A204.1 (cell line): ENCODE results near the gene ZNF81.
A peak's percentile ranks its signal among the peaks of the same experiment; 100 is the strongest.
"Not testable (repeated sequence)": the region's sequence is repeated elsewhere in the genome, so short reads cannot be mapped to it uniquely, and the experiment has no call there.

Experiments
- FAIRE-seq: peaks from 2 replicates; lab custom pipeline; 2012; peaks lifted over from hg19 to GRCh38; lab: Jason Lieb, UNC

The ZNF81 gene

DNA sequence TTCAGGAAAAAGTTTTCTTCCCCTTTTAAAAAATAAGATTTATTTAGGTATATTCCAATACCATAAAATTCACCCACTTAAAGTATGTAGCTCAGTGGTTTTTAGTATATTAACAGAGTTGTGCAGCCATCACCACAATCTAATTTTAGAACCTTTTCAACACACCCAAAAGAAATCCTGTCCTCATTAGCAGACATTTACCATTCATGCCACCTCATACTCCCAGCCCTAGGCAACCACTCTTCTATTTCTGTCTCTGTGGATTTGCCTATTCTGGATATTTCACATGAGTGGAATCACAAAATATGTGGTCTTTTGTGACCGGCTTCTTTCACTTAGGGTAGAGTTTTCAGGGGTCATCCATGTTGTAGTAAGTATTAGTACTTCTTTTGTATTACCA lies 7.4 kb downstream of the ZNF81 start:
- no peak for FAIRE-seq

DNA sequence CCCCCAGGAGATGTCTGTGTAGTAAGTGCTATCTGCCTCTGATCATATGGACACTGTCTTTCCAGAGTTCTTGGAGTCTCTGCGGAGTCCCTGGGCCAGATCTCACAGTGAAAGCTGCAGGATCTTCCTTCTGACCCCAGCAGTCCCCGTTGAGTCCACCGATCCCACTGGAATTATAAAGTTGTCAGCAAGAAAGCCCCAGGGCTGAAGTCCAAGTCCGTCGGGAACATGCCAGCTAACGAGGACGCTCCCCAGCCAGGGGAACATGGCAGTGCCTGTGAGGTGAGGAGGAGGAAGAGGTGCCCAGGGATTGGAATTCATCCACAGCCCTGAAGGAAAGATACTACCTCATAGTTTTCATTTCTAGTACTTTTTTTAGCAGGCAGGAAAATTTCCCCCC lies 9.3 kb downstream of the ZNF81 start:
- FAIRE-seq: no peak

DNA sequence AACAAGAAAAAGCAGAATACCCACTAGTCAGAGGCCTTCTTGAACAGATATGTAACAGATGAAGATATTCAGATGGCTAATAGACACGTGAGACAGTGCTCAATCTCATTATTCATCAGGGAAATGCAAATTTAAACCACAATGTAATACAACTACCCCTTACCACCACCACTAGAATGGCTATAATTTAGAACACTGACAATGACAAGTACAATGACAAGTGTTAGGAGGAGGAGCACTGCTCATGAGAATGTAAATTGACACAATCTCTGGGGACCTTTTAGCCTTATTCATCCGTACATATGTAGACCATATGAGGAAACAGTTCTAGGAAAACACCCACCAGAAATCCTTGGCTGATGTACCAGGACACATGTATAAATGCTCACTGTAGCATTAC lies 13.1 kb downstream of the ZNF81 start:
- FAIRE-seq: no peak

DNA sequence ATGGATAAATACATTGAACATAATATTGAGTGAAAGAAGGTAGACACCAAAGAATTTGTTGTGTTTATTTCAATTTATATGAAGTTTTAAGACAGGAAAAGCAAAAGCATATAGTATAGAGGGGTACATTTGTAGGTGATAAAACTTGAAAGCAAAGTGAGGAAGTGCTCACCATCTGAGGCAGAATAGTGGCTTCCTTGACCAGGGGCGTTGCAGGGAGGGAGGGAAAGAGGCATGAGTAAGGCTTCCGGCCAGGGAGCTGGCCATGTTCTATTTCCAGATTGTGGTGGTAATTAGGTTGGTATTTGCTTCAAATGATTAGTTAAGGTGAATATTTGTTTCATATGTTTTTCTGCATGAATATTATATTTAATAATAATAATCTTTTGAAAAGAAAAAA lies 13.7 kb downstream of the ZNF81 start:
- FAIRE-seq: not testable (repeated sequence)

DNA sequence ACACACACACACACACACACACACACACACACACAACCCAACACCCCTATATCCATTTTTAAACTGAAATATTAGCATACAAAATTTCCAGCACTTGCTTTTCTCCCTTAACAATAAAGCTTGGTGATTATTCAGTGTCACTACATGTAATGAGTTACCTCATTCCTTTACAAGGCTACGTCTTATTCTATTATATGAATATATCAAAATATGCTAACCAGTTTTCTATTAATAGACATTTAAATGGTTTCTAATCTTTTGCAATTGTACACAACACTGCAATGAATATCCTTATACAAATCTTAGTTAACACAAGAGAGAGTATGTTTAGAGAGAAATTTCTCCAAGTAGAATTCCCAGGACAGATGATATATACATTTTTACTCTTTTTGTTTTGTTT lies 14.2 kb downstream of the ZNF81 start:
- no peak for FAIRE-seq

DNA sequence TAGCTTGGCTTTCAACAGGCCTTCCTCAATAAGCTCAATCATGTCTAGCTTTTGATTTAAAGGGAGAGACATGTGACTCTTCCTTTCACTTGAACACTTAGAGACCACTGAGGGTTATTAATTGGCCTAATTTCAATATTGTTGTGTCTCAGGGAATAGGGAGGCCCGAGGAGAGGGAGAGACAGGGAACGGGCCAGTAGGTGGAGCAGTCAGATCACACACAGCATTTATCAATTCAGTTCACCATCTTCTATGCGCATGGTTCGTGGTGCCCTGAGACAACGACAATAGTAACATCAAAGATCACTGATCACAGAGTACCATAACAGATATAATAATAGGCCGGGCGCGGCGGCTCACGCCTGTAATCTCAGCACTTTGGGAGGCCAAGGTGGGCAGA lies 17.8 kb downstream of the ZNF81 start:
- FAIRE-seq: no peak

DNA sequence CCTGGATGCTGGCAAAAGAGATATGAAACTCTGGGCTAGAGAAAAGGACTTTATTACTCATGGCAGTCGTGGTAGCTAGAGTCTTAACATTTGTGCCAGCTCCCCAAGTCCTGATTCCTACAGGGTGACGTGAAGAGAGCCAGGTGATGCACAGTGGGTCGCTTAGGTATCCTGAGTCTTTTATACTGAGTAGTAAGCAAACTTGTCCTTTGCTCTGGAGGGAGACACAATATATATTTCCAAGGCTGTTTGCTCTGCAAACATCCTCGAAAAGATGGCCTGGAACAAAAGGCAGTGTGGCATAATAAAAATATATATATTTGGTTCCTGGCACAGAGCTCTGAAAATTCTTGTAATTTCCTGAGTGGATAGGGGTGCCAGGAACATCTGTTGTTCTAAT lies 23.0 kb downstream of the ZNF81 start:
- FAIRE-seq: no peak

DNA sequence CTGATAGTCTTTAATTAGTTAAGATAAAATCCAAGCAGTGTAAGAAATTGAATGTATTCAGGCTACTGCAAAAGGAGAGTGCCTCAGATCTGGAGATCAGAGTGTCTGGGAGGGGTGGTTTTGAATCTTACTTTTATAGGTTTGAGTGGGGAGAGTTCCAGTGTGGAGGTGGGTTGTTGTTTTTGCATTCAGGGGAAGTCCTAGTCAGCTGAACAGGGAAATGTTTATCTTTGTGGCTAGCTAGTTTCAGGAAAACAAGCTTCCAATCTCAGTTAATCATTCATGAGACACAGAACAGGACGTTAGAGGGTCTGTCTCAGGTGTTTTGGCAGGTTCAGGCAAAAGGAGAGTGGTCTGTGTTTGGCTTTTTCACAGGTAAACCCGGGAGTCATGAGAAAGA lies 26.0 kb downstream of the ZNF81 start:
- no peak for FAIRE-seq

DNA sequence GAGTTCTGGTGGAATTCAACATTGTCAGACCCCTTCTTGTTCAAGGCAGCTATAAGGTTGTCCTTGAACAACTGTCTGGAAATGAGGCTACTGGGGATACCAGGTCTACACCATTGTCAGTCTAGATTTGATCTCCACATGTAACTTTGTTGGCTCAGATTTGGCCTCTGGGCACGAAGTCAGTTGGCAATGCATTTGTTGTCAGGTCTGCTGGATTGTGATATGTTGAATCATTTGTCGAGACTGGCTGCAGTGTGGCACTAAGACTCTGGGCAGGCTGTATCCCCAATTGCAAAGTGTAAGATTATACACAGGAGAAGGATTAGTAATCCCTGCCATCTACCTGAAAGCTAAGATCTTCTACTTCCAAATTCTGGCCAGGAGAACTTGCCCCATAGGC lies 26.5 kb downstream of the ZNF81 start:
- no peak for FAIRE-seq

DNA sequence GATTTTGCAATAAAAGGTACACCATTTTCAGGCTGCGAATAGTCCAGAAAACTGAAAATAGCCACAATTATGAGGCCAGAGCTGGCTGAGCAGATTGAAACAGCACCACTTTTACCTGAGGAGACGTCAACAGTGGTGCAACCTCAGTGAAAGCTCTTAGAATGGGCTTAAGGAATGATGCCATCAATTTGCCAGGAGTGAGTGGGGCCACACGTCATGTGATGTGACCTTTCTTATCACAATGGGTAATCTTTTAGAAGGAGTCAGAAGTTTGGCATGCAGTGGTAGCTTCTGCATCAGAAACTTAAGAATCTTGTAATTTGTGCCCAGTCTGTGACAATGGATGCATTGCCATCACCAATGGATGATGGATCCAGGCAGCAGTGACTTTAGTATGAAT lies 27.6 kb downstream of the ZNF81 start:
- no peak for FAIRE-seq

DNA sequence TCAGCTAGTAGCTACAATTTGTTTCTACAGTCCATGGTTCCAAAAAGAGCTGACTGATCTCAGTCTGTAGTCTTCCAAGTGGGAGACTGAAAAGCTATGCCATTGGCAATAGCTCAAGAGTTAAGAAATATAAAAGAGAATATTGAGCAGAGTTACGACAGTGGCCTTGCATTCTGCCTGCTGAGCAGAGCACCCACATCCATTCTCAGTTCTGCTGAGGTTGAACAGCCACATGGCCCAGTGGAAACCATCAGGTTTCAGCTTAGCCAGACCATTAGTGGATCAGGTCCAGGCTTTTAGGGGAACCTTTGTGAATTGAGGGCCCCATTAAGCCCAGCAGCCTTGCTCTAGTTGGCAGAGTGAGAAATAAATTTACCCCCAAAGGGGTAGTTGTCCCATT lies 28.1 kb downstream of the ZNF81 start:
- FAIRE-seq: no peak

DNA sequence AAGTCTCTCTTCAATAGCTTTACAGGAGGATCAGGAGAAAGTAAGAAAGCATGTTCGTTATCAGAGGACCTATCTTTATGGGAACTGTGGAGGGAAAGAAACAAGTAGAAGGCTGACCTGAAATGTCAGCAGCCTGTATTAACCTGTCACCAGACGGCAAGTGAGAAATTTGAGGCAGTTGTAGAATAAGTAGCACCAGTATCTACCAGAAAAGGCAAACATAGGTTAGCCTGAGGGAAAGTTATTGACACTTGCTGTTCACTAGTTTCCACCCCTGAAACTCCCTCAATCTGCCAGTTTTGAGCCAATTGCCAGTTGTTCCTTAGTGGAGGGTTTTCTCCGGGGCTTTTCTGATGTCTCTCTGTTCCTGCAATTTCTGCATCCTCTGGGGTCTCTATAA lies 36.4 kb downstream of the ZNF81 start:
- FAIRE-seq: no peak

DNA sequence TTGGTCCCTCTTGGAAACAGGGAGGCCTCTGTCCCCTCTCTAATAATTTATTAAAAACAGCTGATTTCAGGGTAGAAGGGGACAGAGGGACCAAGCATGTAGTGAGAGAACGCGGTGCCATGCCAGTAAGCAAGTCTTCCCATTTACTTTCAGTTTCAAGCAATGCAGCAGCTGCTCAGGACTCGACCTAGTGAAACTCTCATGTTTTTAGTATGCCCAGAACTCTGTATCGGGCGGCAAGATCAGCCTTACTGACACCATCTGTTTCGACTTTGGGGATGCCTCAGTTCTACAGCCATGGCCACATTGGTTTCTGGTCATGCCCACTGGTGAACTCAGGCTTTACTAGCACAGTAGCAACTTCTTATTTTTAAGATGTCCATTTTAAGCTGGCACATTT lies 40.6 kb downstream of the ZNF81 start:
- no peak for FAIRE-seq

DNA sequence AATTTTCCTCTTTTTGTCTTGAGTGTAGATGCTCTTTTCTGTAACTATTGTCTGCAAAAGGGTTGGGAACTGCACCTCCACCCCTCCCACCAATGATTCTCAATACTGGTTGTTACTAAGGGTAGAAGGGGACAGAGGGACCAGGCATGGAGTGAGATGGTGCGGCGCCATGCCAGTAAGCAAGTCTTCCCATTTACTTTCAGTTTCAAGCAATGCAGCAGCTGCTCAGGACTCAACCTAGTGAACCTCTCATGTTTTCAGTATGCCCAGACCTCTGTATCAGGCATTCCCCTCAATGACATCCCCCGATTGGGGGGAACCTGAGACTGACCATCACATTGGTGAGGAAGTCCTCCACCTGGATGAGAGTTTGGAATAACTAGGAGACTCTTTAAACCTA lies 41.5 kb downstream of the ZNF81 start:
- FAIRE-seq: no peak

DNA sequence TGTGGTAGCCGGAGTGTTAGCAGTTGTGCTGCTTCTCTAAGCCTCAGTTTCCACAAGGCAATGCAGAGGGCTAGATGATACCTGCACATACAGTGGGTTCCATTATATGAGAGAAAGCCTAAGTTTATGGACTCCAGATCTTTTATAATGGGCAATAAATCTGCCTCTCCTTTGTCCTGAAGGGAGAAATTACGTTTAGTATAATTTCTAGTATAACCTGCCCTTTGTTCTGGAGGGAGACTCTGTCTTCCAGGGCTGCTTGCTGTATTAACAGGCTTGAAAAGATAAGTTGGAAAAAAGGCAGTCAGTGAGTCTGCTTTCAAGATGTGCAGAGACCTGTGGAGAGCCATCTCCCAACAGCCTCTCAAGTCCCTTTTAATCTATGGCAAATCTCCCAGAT lies 42.8 kb downstream of the ZNF81 start:
- no peak for FAIRE-seq

DNA sequence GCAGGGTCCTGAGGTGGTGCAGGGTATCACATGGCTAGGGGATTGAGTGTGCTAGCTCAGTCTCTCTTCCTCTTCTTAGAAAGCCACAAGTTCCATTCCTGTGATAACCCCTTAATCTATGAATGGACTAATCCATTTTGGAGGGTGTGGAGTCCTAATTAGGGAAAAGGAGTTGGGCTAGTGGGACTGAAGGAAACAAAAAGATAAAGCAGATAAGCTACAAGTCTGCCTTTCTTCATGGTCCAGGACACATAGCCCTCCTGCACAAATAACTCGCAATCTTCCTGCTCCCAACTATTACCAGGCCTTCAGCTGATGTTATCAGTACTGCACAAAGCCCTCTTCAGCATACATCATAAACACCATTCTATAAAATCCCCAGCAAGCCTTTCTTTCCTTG lies 44.2 kb downstream of the ZNF81 start:
- no peak for FAIRE-seq

DNA sequence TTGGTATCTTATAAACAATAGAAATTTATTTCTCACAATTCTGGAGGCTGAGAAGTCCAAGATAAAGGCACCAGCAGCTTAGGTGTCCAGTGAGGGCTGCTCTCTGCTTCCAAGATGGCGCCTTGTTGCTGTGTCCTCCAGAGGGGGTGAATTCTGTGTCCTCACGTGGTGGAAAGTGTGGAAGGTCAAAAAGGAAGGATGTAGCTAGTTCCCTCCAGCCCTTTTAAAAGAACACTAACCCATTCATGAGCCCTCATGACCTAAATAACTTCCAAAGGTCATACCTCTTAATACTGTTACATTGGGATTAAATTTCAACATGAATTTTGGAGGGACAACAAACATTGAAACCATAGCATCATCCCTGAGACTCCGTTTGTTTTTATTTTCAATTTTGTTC lies 48.8 kb downstream of the ZNF81 start:
- no peak for FAIRE-seq

DNA sequence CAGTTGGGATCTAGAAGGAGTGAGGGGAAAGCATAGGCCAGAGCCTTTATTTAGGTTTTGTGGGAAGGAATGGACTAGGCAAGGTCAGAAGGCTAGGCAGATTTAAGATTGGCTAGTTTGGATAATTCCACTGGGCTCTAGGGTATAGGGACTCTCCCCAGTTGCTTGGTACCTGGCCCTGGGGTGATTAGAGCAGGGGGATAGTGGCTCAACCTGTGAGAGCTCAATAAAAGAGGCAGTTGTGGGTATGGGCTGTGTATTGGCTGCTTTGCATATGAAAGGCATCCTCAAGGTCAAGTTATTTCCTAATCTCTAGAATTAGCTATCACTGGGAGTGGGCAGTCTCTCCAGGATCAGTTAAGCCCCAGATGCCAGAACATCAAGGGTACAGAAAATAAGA lies 61.3 kb downstream of the ZNF81 start:
- no peak for FAIRE-seq

DNA sequence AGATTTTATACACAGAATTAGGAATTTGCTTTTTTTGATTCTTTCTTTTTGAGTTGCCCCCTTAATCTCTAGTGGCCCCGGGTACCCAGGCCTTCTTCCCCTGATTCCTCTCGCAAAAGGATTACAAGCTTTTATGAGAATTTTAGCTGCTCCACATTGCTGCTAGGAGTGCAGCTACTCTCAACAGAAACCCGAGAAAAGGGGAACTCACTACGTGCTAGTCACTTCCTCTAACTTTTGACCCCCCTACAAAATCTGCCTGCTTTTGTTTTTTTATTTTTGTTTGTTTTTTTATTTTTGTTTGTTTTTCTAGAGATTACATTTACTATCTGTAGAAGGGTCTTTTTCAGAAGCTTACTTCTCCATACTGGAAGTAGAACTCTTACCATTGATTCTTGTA lies 64.1 kb downstream of the ZNF81 start:
- FAIRE-seq: no peak

DNA sequence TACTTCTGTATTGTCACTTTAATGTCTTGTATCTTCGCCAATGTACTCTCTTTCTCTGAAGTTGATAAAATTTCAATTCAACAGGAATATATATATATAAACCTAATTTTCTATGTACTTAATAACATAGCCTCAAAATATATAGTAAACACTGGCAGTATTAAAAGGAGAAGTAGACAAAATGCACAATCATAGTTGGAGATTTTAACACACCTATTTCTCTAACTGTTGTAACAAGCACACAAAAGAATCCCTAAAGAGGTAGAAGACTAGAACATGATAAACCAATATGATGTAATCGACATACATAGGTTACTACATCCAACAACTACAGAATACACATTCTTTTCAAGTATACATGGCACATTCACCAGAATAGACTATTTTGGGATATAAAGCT lies 65.5 kb downstream of the ZNF81 start:
- peak; percentile 63 for FAIRE-seq

DNA sequence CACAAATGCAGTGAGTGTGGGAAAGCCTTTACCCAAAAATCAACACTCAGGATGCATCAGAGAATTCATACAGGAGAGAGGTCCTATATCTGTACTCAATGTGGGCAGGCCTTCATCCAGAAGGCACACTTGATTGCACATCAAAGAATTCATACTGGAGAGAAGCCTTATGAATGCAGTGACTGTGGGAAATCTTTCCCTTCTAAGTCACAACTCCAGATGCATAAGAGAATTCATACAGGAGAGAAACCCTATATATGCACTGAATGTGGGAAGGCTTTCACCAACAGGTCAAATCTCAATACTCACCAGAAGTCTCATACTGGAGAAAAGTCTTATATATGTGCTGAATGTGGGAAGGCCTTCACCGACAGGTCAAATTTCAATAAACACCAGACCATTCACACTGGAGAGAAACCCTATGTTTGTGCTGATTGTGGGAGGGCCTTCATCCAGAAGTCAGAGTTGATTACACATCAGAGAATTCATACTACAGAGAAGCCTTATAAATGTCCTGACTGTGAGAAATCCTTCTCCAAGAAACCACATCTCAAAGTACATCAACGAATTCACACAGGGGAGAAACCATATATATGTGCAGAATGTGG lies 79.3 kb downstream of the ZNF81 start:
- FAIRE-seq: no peak

DNA sequence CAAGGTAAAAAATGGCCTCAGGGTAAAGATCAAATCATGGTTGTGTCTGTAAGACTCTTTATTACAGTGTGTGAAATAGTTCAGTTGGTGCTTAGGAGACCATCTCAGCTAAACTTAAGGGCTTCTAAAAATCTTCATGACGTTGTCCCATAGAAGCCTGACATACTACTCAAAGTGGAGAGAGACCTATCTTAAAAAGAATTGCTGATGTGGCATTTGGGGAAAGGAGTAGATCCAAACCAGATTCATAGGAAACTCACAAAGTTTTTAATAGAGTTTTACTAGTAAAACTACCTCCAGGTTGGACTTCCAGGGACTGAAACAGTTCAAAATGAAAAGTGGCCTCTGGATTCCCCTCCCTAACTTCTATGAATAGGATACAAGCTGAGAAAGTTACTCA lies 81.6 kb downstream of the ZNF81 start:
- no peak for FAIRE-seq

DNA sequence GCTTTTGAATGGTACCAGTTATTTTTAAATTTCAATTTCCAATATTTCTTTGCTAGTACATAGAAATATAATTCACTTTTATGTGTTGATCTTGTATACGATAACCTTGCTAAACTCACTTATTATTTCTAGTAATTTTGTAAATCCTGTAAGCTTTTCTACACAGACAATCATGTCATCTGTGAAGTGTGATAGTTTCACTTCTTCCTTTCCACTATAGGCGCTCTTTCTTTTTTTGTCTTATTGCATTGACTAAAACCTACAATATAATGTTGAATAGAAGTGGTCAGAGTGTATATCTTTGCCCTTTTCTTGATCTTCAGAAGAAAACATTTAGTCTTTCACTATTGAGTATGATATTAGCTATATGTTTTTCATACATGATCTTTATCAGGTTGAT lies 90.5 kb downstream of the ZNF81 start:
- no peak for FAIRE-seq

DNA sequence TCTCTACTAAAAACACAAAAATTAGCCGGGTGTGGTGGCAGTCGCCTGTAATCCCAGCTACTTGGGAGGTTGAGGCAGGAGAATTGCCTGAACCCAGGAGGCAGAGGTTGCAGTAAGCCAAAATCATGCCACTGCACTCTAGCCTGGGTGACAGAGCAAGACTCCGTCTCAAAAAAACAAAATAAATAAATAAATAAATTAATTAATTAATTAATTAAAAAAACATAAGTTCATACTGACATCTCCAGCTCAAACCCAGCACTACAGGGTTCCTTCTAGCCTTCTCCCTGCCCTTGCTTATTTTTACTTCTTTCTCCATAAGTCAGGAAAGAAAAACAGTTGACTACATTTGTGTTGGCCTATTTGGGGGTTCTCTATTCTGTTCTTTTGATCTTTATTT lies 95.3 kb downstream of the ZNF81 start:
- not testable (repeated sequence) for FAIRE-seq

DNA sequence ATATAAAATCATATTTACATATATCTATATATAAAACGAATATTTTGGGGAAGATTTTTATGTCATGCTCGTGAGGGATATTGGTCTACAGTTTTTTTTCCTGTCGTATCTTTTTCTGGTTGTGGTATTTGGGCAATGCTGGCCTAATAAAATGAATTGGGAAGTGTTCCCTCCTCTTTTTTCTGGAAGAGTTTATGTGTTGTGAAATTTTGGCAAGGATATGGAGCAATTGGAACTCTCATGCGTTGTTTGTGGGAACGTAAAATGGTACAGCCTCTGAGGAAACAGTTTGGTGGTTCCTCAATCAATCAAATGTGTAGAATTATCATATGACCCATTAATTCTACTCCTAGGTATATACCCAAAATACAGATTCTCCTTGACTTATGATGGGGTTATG lies 97.2 kb downstream of the ZNF81 start:
- no peak for FAIRE-seq
